Measurements from ENCODE around the gene SYNGR1. TPM values are rescaled to one million over a fixed set of nuclear protein-coding genes. Genes with fewer than 3 reads are reported as not detected.

The SYNGR1 gene
- total RNA-seq, 1 experiment from 2014 or later = 9.0 TPM

- H4K20me1 ChIP-seq (ENCODE audit: low read length) = no peaks in the 10 kb centered on the region
- no peak overlapping the region for H3K4me3 ChIP-seq (ENCODE audit: low read length)
- H2AFZ ChIP-seq (ENCODE audit: low read length) = no peak overlapping the region
- no peaks in the 10 kb centered on the region; the same call in 1 of the 2 replicates for H3K4me1 ChIP-seq (ENCODE audit: insufficient read depth, low read length)
- ChIA-PET CTCF (no interaction called here), POLR2A (ENCODE audit: unreplicated experiment) (no interaction called here)
- H3K9me2 ChIP-seq (replicated peaks; ENCODE audit: low read length) = no peaks in the 10 kb centered on the region
- intact Hi-C loops (cut with micrococcal nuclease) = no loop called here
- H3F3A ChIP-seq (ENCODE audit: low read length, unreplicated experiment) = no peaks in the 10 kb centered on the region
- no peak for ATAC-seq
- H3K36me3 ChIP-seq (ENCODE audit: low read depth, low read length) = no peaks in the 10 kb centered on the region
- no peaks in the 10 kb centered on the region for H3K79me2 ChIP-seq (ENCODE audit: low read length)
- TF ChIP-seq EZH2 (IDR thresholded peaks at IDR 0.05; ENCODE audit: low read length, unreplicated experiment) (no peak), EZH2phosphoT487 (IDR thresholded peaks at IDR 0.05; ENCODE audit: borderline replicate concordance, low read length) (no peak), CTCF (conservative IDR thresholded peaks at IDR 0.05; ENCODE audit: low read depth, low read length) (no peak)
- H3K4me2 ChIP-seq (ENCODE audit: low read length) = no peak overlapping the region
- H3K9ac ChIP-seq (ENCODE audit: low read length) = no peak overlapping the region
- DNase-seq = no peak
- no TSS peak for BruUV-seq (replicated peaks)
- H3K27ac ChIP-seq (ENCODE audit: low read length) = no peak overlapping the region
- no peaks in the 10 kb centered on the region for H3K27me3 ChIP-seq (ENCODE audit: low read length)
- H3K9me3 ChIP-seq (ENCODE audit: low read length) = no peaks in the 10 kb centered on the region
Measured at GRCh38 chr22:39301108-39301507, 48.7 kb upstream of the SYNGR1 start.

GRCh38 chr22:39301926-39302325 lies 47.9 kb upstream of the SYNGR1 start:
- H3K36me3 ChIP-seq (ENCODE audit: low read depth, low read length) = no peaks in the 10 kb centered on the region
- no peaks in the 10 kb centered on the region for H3K79me2 ChIP-seq (ENCODE audit: low read length)
- BruUV-seq (replicated peaks) = no TSS peak
- TF ChIP-seq CTCF (conservative IDR thresholded peaks at IDR 0.05; ENCODE audit: low read depth, low read length) = no peak
- TF ChIP-seq EZH2phosphoT487 (IDR thresholded peaks at IDR 0.05; ENCODE audit: borderline replicate concordance, low read length) = no peak
- no peak for TF ChIP-seq EZH2 (IDR thresholded peaks at IDR 0.05; ENCODE audit: low read length, unreplicated experiment)
- H3K9me3 ChIP-seq (ENCODE audit: low read length) = no peaks in the 10 kb centered on the region
- no peak for ATAC-seq
- H2AFZ ChIP-seq (ENCODE audit: low read length) = no peak overlapping the region
- no peaks in the 10 kb centered on the region for H4K20me1 ChIP-seq (ENCODE audit: low read length)
- no peak for DNase-seq
- no peaks in the 10 kb centered on the region for H3K27me3 ChIP-seq (ENCODE audit: low read length)
- no peak overlapping the region for H3K27ac ChIP-seq (ENCODE audit: low read length)
- no peaks in the 10 kb centered on the region for H3F3A ChIP-seq (ENCODE audit: low read length, unreplicated experiment)
- CTCF ChIA-PET = no interaction called here
- H3K4me1 ChIP-seq (ENCODE audit: insufficient read depth, low read length) = no peaks in the 10 kb centered on the region; the same call in 1 of the 2 replicates
- H3K9me2 ChIP-seq (replicated peaks; ENCODE audit: low read length) = no peaks in the 10 kb centered on the region
- intact Hi-C loops (cut with micrococcal nuclease) = no loop called here
- POLR2A ChIA-PET (ENCODE audit: unreplicated experiment) = no interaction called here
- H3K9ac ChIP-seq (ENCODE audit: low read length) = no peak overlapping the region
- H3K4me3 ChIP-seq (ENCODE audit: low read length) = no peak overlapping the region
- H3K4me2 ChIP-seq (ENCODE audit: low read length) = no peak overlapping the region

GRCh38 chr22:39302431-39302960 lies 47.3 kb upstream of the SYNGR1 start:
- DNase-seq = no peak
- no peak for ATAC-seq
- H2AFZ ChIP-seq (ENCODE audit: low read length) = no peak overlapping the region
- no peaks in the 10 kb centered on the region for H3K36me3 ChIP-seq (ENCODE audit: low read depth, low read length)
- no peaks in the 10 kb centered on the region for H3K9me3 ChIP-seq (ENCODE audit: low read length)
- no peak overlapping the region for H3K4me3 ChIP-seq (ENCODE audit: low read length)
- H3K4me1 ChIP-seq (ENCODE audit: insufficient read depth, low read length) = no peaks in the 10 kb centered on the region; the same call in 1 of the 2 replicates
- TF ChIP-seq EZH2phosphoT487 (IDR thresholded peaks at IDR 0.05; ENCODE audit: borderline replicate concordance, low read length) (no peak), CTCF (conservative IDR thresholded peaks at IDR 0.05; ENCODE audit: low read depth, low read length) (no peak), EZH2 (IDR thresholded peaks at IDR 0.05; ENCODE audit: low read length, unreplicated experiment) (no peak)
- no peaks in the 10 kb centered on the region for H3K27me3 ChIP-seq (ENCODE audit: low read length)
- ChIA-PET POLR2A (ENCODE audit: unreplicated experiment) (no interaction called here), CTCF (no interaction called here)
- H3K4me2 ChIP-seq (ENCODE audit: low read length) = no peak overlapping the region
- no peaks in the 10 kb centered on the region for H3K79me2 ChIP-seq (ENCODE audit: low read length)
- no peak overlapping the region for H3K9ac ChIP-seq (ENCODE audit: low read length)
- intact Hi-C loops (cut with micrococcal nuclease) = no loop called here
- no peak overlapping the region for H3K27ac ChIP-seq (ENCODE audit: low read length)
- no peaks in the 10 kb centered on the region for H3K9me2 ChIP-seq (replicated peaks; ENCODE audit: low read length)
- BruUV-seq (replicated peaks) = no TSS peak
- no peaks in the 10 kb centered on the region for H4K20me1 ChIP-seq (ENCODE audit: low read length)
- H3F3A ChIP-seq (ENCODE audit: low read length, unreplicated experiment) = no peaks in the 10 kb centered on the region

Measured in PC-3 (cell line).